B cell (primary cell): ENCODE results near the gene CFAP52.

Source experiments
- CTCF ChIP-seq: fragments of 200-600 bp; IDR thresholded peaks from one replicate; pipeline ENCODE4 v1.8.0; 2022; ENCODE audit warnings: antibody characterized with exemption, mild to moderate bottlenecking
- EZH2 ChIP-seq: IDR thresholded peaks from 2 replicates; pipeline ENCODE4 v1.6.1; 2012; ENCODE audit warnings: borderline replicate concordance, low read depth, mild to moderate bottlenecking, moderate library complexity, low read length; ENCODE audit not compliant: insufficient read depth, poor library complexity, severe bottlenecking

DNA sequence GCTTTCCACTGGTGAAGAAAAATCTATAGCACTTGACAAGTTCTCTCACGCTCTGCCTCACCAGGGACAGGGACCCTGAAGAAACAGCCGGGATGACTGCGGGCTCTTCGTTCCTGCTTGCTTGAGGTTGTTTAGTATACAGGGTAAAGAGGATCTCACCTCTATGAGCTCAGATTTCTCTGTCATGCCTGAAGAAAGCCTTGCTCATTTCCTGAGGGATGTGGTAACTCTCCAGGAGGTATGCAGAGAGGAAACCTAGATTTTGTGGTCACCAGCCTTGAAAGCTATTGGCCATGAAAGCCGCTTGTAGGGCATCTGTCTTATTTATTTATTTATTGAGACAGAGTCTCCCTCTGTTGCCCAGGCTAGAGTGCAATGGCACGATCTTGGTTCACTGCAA, 92.1 kb downstream of the CFAP52 start:
- TF ChIP-seq CTCF: no peak
- TF ChIP-seq EZH2: no peak
